A549 (cell line): ENCODE measurements around the gene NPBWR2. TPM values are rescaled to one million over a fixed set of nuclear protein-coding genes. Genes with fewer than 3 reads are reported as not detected.
A peak's percentile ranks its signal among the peaks of the same experiment; 100 is the strongest.

Experiments used
- ATAC-seq, 2 experiments: fragments of 200-7000 bp in 1 of 2; fragments of >200 bp in 1 of 2; cut with Nextera tagmentation in 1 of 2; cut with Tn5 transposase in 1 of 2; 3 replicates each; pipeline versions ENCODE4 v1.8.0 to v1.9.1; 2018 to 2020; ENCODE audit warnings: mild to moderate bottlenecking in 1 of 2, moderate library complexity in 1 of 2
- CTCF ChIA-PET: fragments of 300-600 bp; sonication (Branson Sonifier 250); formaldehyde crosslinking; extraction: SDS; loops from one replicate; lab custom pipeline; 2021; ENCODE audit warnings: antibody characterized with exemption, inconsistent platforms; lab: Yijun Ruan, JAX
- POLR2A ChIA-PET: fragments of 350-600 bp; formaldehyde crosslinking; extraction: SDS; loops from one replicate; lab custom pipeline; 2021; ENCODE audit warnings: antibody characterized with exemption, inconsistent platforms; lab: Yijun Ruan, JAX
- DNase-seq, 2 experiments: peaks; one replicate each; pipeline versions ENCODE4 v3.0.0 to v3.0.0-alpha.2; 2011 to 2016; ENCODE audit warnings: low read depth in 1 of 2, low spot score in 1 of 2
- FAIRE-seq: peaks from 2 replicates; lab custom pipeline; 2011; peaks lifted over from hg19 to GRCh38; lab: Jason Lieb, UNC
- H3K27ac ChIP-seq, 2 experiments: fragments of >200 bp; sonication (Bioruptor Twin); formaldehyde crosslinking; 3 replicates each; pipeline ENCODE4 v1.5.1; 2016 to 2017
- H3K4me1 ChIP-seq: fragments of >200 bp; sonication (Bioruptor Twin); formaldehyde crosslinking; 3 replicates; pipeline ENCODE4 v1.6.1; 2016
- H3K4me2 ChIP-seq: fragments of >200 bp; sonication (Bioruptor Twin); formaldehyde crosslinking; 3 replicates; pipeline ENCODE4 v1.6.1; 2016
- H3K4me3 ChIP-seq: fragments of >200 bp; sonication (Bioruptor Twin); formaldehyde crosslinking; 3 replicates; pipeline ENCODE4 v1.5.1; 2016
- H3K9me3 ChIP-seq: fragments of >200 bp; sonication (Bioruptor Twin); formaldehyde crosslinking; 3 replicates; pipeline ENCODE4 v1.6.1; 2016
- ATOH8 ChIP-seq: fragments of 250-450 bp; sonication (Bioruptor Pico); IDR thresholded peaks from 2 replicates; pipeline ENCODE4 v1.5.0; 2020; ENCODE audit warnings: low read depth, mild to moderate bottlenecking, moderate library complexity
- BCL3 ChIP-seq: fragments of >200 bp; sonication (Bioruptor Twin); formaldehyde crosslinking; IDR thresholded peaks from 3 replicates; pipeline ENCODE4 v1.6.1; 2016
- CBX8 ChIP-seq: fragments of 200-600 bp; sonication (generic); IDR thresholded peaks from 2 replicates; pipeline ENCODE4 v1.6.1; 2016
- CHD2 ChIP-seq: fragments of 150-350 bp; IDR thresholded peaks from 2 replicates; pipeline ENCODE4 v1.6.1; 2014; ENCODE audit warnings: low read length; ENCODE audit not compliant: partially characterized antibody
- CHD4 ChIP-seq: fragments of 200-600 bp; sonication (generic); IDR thresholded peaks from 2 replicates; pipeline ENCODE4 v1.6.1; 2016; ENCODE audit warnings: antibody characterized with exemption, mild to moderate bottlenecking, borderline replicate concordance
- CTCF ChIP-seq: fragments of >200 bp; sonication (Bioruptor Twin); formaldehyde crosslinking; IDR thresholded peaks from 3 replicates; pipeline ENCODE4 v1.5.1; 2016
- ESRRA ChIP-seq: fragments of 150-350 bp; IDR thresholded peaks from 2 replicates; pipeline ENCODE4 v1.6.1; 2014; ENCODE audit warnings: mild to moderate bottlenecking, low read length, borderline replicate concordance
- FOXS1 ChIP-seq: fragments of 250-450 bp; sonication (Bioruptor Pico); IDR thresholded peaks from 2 replicates; pipeline ENCODE4 v1.5.0; 2020; ENCODE audit warnings: mild to moderate bottlenecking, moderate library complexity
- GATA3 ChIP-seq: IDR thresholded peaks from 2 replicates; pipeline ENCODE4 v1.6.1; 2012; ENCODE audit warnings: borderline replicate concordance
- HDAC2 ChIP-seq: fragments of 200-600 bp; sonication (generic); IDR thresholded peaks from 2 replicates; pipeline ENCODE4 v1.6.1; 2016
- HEYL ChIP-seq: fragments of 250-450 bp; sonication (Bioruptor Pico); IDR thresholded peaks from 2 replicates; pipeline ENCODE4 v1.8.0; 2021; ENCODE audit warnings: mild to moderate bottlenecking, moderate library complexity
- HOXA7 ChIP-seq: fragments of 250-450 bp; sonication (Bioruptor Pico); IDR thresholded peaks from 2 replicates; pipeline ENCODE4 v1.5.0; 2020; ENCODE audit warnings: mild to moderate bottlenecking, moderate library complexity
- HOXB5 ChIP-seq: fragments of 250-450 bp; sonication (Bioruptor Pico); IDR thresholded peaks from 2 replicates; pipeline ENCODE4 v1.5.0; 2020; ENCODE audit warnings: mild to moderate bottlenecking, moderate library complexity
- JUN ChIP-seq, 2 experiments: fragments of >200 bp; sonication (Bioruptor Twin); formaldehyde crosslinking; IDR thresholded peaks; 2 replicates in 1 of 2; 3 replicates in 1 of 2; pipeline ENCODE4 v1.6.1; 2016 to 2017
- KDM1A ChIP-seq: fragments of 200-600 bp; sonication (generic); IDR thresholded peaks from 2 replicates; pipeline ENCODE4 v1.6.1; 2016; ENCODE audit warnings: low read depth, mild to moderate bottlenecking
- MAZ ChIP-seq: fragments of 150-350 bp; IDR thresholded peaks from 2 replicates; pipeline ENCODE4 v1.6.1; 2014; ENCODE audit warnings: antibody characterized with exemption, low read depth, low read length, borderline replicate concordance
- NFE2L2 ChIP-seq: fragments of 150-350 bp; conservative IDR thresholded peaks from 2 replicates; pipeline ENCODE4 v1.6.1; 2014; ENCODE audit warnings: low read length
- PHF8 ChIP-seq: fragments of 200-600 bp; sonication (generic); IDR thresholded peaks from 2 replicates; pipeline ENCODE4 v1.6.1; 2016; ENCODE audit warnings: low read depth, mild to moderate bottlenecking, antibody characterized with exemption, moderate library complexity, borderline replicate concordance
- POLR2A ChIP-seq: IDR thresholded peaks from 2 replicates; pipeline ENCODE4 v1.6.1; 2012; ENCODE audit warnings: mild to moderate bottlenecking, low read length
- POLR2AphosphoS2 ChIP-seq: conservative IDR thresholded peaks from 2 replicates; pipeline ENCODE4 v1.6.1; 2012; ENCODE audit warnings: low read length, improper control_type of control experiment, inconsistent platforms
- RFX5 ChIP-seq: fragments of 450-650 bp; IDR thresholded peaks from 2 replicates; pipeline ENCODE4 v1.7.1; 2014; ENCODE audit warnings: antibody characterized with exemption, mild to moderate bottlenecking, moderate library complexity
- SMC3 ChIP-seq: fragments of >200 bp; sonication (Bioruptor Twin); formaldehyde crosslinking; IDR thresholded peaks from 3 replicates; pipeline ENCODE4 v1.6.1; 2018; ENCODE audit warnings: inconsistent platforms
- ZC3H11A ChIP-seq: fragments of 450-650 bp; IDR thresholded peaks from 2 replicates; pipeline ENCODE4 v1.6.1; 2014; ENCODE audit warnings: antibody characterized with exemption, mild to moderate bottlenecking
- ZSCAN20 ChIP-seq: fragments of 250-450 bp; sonication (Bioruptor Pico); IDR thresholded peaks from 2 replicates; pipeline ENCODE4 v1.8.0; 2022; ENCODE audit warnings: mild to moderate bottlenecking, moderate library complexity
- WGBS: methylation state at CpG from one replicate; pipeline ENCODE4 v1.1.6; 2017; ENCODE audit errors: missing lambda C conversion rate; 5-methylcytosine and 5-hydroxymethylcytosine counted together
- polyA plus RNA-seq, 4 experiments: library from polyadenylated mRNA; depleted of rRNA in 3 of 4; stranded (reverse); fragments of >200 nt; fragmentation: RNase III in 1 of 4; extraction: RNeasy Plus Mini Kit Qiagen cat#74134 plus additional on column Dnase treatment in 1 of 4; gene quantifications; 2 replicates in 3 of 4; 3 replicates in 1 of 4; pipeline ENCODE4 v1.2.3, GENCODE V29; 2011 to 2017

The NPBWR2 gene
- polyA plus RNA-seq, 2 of the 4 experiments (the other 2 are of a cell fraction) = not detected

GRCh38 chr20:64083378-64083803, 24.0 kb downstream of the NPBWR2 start (continued):
- TF ChIP-seq CTCF (peak; percentile 77), ZSCAN20 (CRISPR knock-in tag) (no peak), SMC3 (peak; percentile 61), CHD4 (no peak), CBX8 (no peak), HOXA7 (no peak), MAZ (no peak), POLR2AphosphoS2 (no peak), PHF8 (no peak), ZC3H11A (no peak), HEYL (CRISPR knock-in tag) (no peak), FOXS1 (no peak), JUN (IDR thresholded peaks at IDR 0.05) (no peak), KDM1A (no peak), NFE2L2 (no peak)
- TF ChIP-seq, all 56 proteins: peak for 5

GRCh38 chr20:64082820-64083377, 24.5 kb downstream of the NPBWR2 start:
- Histone ChIP-seq H3K9me3 (no peaks in the 10 kb centered on the region), H3K27ac (peak overlapping the region; percentile 77 to 86; a peak in 5 of 6 replicates), H3K4me3 (peak overlapping the region; percentile 71), H3K4me1 (peaks cover 25% of the 10 kb centered on the region), H3K4me2 (peak overlapping the region; percentile 99)
- POLR2A ChIA-PET = interaction anchor here (0.5 to 1.7 kb wide), 3 partner anchors 20 to 176 kb away, joined by 4 to 6 read pairs (median 4); partner anchors contain the start of gene TCEA2
- CTCF ChIA-PET = interaction anchor here (0.9 to 9.1 kb wide), 13 partner anchors 8 to 103 kb away, joined by 3 to 121 read pairs (median 6); partner anchors contain the start of gene SAMD10
- DNase-seq = no peak
- WGBS = 5% methylated on average over 10 of the region's 13 CpGs
- FAIRE-seq = no peak
- no peak for TF ChIP-seq KDM1A
- no peak for TF ChIP-seq POLR2A
- TF ChIP-seq CHD4 = no peak
- no peak for TF ChIP-seq CHD2
- TF ChIP-seq HOXB5 = no peak
- peak in 1 of 2 experiments; percentile 20; a peak in 3 of 6 replicates for ATAC-seq

- CTCF ChIA-PET = interaction anchor here (0.8 to 9.1 kb wide), 4 partner anchors 8 to 43 kb away, joined by 4 to 121 read pairs (median 40); no protein-coding TSS in a partner anchor
- H3K4me2 ChIP-seq = no peak overlapping the region; the same call in 2 of the 3 replicates
- TF ChIP-seq HDAC2 = no peak
- no peak for TF ChIP-seq ATOH8 (CRISPR knock-in tag)
- TF ChIP-seq POLR2AphosphoS2 = no peak
- TF ChIP-seq GATA3 = no peak
- TF ChIP-seq POLR2A = no peak
- TF ChIP-seq SMC3 = no peak
- TF ChIP-seq BCL3 = no peak
- no peak for TF ChIP-seq ESRRA
- TF ChIP-seq MAZ = no peak
- no peak for TF ChIP-seq RFX5
- TF ChIP-seq, all 56 proteins: peak for 0
- Histone ChIP-seq H3K4me1 (peaks cover 27% of the 10 kb centered on the region), H3K27ac (peak overlapping the region in 1 of 2 experiments; percentile 86; a peak in 1 of 6 replicates), H3K9me3 (no peaks in the 10 kb centered on the region), H3K4me3 (no peak overlapping the region)
- no peak for ATAC-seq
- FAIRE-seq = no peak
- no peak for DNase-seq
- 49% methylated on average over 7 of the region's 13 CpGs for WGBS
- POLR2A ChIA-PET = no interaction called here
Observed at GRCh38 chr20:64082126-64082731, 25.1 kb downstream of the NPBWR2 start.
